Thyroid gland (tissue), 4 donors: ENCODE results near the gene FSTL4.

Experiments used
- POLR2A ChIP-seq, 2 donors: fragments of 450-650 bp; IDR thresholded peaks; one replicate each; pipeline ENCODE4 v1.6.1; 2017; ENCODE audit warnings: antibody characterized with exemption in 2 of 2, mild to moderate bottlenecking in 2 of 2, moderate library complexity in 1 of 2
- TF ChIP-seq, protein P1 (sequence below), 6 experiments: fragments of 200-600 bp in 3 of 6; fragments of 450-650 bp in 3 of 6; sonication (generic) in 3 of 6; IDR thresholded peaks; one replicate each; pipeline ENCODE4 v1.5.1; 2016 to 2019; ENCODE audit warnings: antibody characterized with exemption in 6 of 6, mild to moderate bottlenecking in 2 of 6, inconsistent platforms in 1 of 6, moderate library complexity in 1 of 6

DNA sequence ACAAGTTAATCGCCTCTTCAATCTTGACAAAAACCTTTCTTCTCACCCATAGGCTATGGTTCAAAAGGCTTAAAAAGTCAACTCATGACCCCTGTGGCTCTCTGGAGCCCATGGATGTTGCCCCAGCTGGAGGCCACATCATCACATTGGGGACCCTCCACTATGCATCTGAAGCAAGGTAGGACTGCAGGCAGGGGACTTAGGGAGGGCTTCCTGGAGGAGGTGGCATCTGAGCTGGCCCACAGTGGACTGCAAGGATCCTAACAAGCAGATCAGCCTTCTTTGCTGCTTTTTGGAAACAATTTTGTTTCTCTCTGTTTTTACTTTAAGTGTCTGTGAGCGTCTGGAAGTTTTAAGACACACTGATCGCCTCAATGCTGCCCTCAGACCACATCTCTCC, 325.9 kb downstream of the FSTL4 start:
- TF ChIP-seq, protein P1, sequence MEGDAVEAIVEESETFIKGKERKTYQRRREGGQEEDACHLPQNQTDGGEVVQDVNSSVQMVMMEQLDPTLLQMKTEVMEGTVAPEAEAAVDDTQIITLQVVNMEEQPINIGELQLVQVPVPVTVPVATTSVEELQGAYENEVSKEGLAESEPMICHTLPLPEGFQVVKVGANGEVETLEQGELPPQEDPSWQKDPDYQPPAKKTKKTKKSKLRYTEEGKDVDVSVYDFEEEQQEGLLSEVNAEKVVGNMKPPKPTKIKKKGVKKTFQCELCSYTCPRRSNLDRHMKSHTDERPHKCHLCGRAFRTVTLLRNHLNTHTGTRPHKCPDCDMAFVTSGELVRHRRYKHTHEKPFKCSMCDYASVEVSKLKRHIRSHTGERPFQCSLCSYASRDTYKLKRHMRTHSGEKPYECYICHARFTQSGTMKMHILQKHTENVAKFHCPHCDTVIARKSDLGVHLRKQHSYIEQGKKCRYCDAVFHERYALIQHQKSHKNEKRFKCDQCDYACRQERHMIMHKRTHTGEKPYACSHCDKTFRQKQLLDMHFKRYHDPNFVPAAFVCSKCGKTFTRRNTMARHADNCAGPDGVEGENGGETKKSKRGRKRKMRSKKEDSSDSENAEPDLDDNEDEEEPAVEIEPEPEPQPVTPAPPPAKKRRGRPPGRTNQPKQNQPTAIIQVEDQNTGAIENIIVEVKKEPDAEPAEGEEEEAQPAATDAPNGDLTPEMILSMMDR (IDR thresholded peaks at IDR 0.05) = no peak
- TF ChIP-seq POLR2A (IDR thresholded peaks at IDR 0.05) = no peak
